DMS 273 (cell line): ENCODE measurements around the gene ERMARD.

Source experiments
- DNase-seq: peaks from one replicate; lab custom pipeline; 2025; ENCODE audit not compliant: unreplicated experiment; lab: John Stamatoyannopoulos, UW

Gene ERMARD

GRCh38 chr6:169751242-169752073 is at the start of gene ERMARD, which contains the start of gene DYNLT2:
TSS of gene ERMARD (plus strand) at chr6:169751622. CDS start at chr6:169751658, 36 bp downstream.
TSS of gene DYNLT2 (minus strand) at chr6:169751572. CDS start at chr6:169751458, 114 bp downstream.
- DNase-seq: peak; percentile 98

GRCh38 chr6:169701954-169702839 is 49.2 kb upstream of the ERMARD start, which contains the start of the genes C6orf120 and WDR27:
TSS of gene C6orf120 (plus strand) at chr6:169702126. CDS start at chr6:169702460, 334 bp downstream.
TSS of gene WDR27 (minus strand) at chr6:169702029. CDS start at chr6:169689005, 13,024 bp downstream.
- peak; percentile 99 for DNase-seq

- DNase-seq: peak; percentile 71
Measured at GRCh38 chr6:169702840-169703246, 48.6 kb upstream of the ERMARD start.

- no peak for DNase-seq
Measured at GRCh38 chr6:169707772-169708171, 43.6 kb upstream of the ERMARD start.

- DNase-seq: no peak
Measured at GRCh38 chr6:169709293-169709692, 42.1 kb upstream of the ERMARD start.

GRCh38 chr6:169710009-169710408 is 41.4 kb upstream of the ERMARD start:
- no peak for DNase-seq

- no peak for DNase-seq
Measured at GRCh38 chr6:169714178-169714577, 37.2 kb upstream of the ERMARD start.

- DNase-seq: no peak
Measured at GRCh38 chr6:169714595-169714994, 36.8 kb upstream of the ERMARD start.

- no peak for DNase-seq
Measured at GRCh38 chr6:169719117-169719516, 32.3 kb upstream of the ERMARD start.

GRCh38 chr6:169720207-169720855 is 31.1 kb upstream of the ERMARD start:
- DNase-seq: no peak

- DNase-seq: peak; percentile 73
Measured at GRCh38 chr6:169722362-169723199, 28.8 kb upstream of the ERMARD start.

GRCh38 chr6:169723200-169723909 is 28.1 kb upstream of the ERMARD start:
- DNase-seq: peak; percentile 85

- DNase-seq: peak; percentile 81
Measured at GRCh38 chr6:169723991-169724493, 27.4 kb upstream of the ERMARD start.

GRCh38 chr6:169724494-169725124 is 26.8 kb upstream of the ERMARD start, which contains the start of gene PHF10:
TSS of gene PHF10 (minus strand) at chr6:169724500. CDS start at chr6:169723931, 569 bp downstream.
- DNase-seq: peak; percentile 90

- DNase-seq: no peak
Measured at GRCh38 chr6:169725125-169726048, 26.0 kb upstream of the ERMARD start.

GRCh38 chr6:169726049-169726400 is 25.4 kb upstream of the ERMARD start:
- DNase-seq: no peak

- DNase-seq: no peak
Measured at GRCh38 chr6:169726963-169727362, 24.5 kb upstream of the ERMARD start.

- DNase-seq: no peak
Measured at GRCh38 chr6:169729961-169730360, 21.5 kb upstream of the ERMARD start.
